HG03039 (cell line): Measurements from ENCODE around the gene MYB.
"Not testable (repeated sequence)": the region's sequence is repeated elsewhere in the genome, so short reads cannot be mapped to it uniquely, and the experiment has no call there.

Source experiments
- ATAC-seq: cut with Tn5 transposase; IDR thresholded peaks from one replicate; pipeline ENCODE4 v1.9.1; 2021; ENCODE audit warnings: mild to moderate bottlenecking, moderate library complexity; ENCODE audit not compliant: unreplicated experiment

MYB gene

GRCh38 chr6:135162678-135163439 lies 18.2 kb upstream of the MYB start:
- peak; percentile 3 for ATAC-seq

DNA sequence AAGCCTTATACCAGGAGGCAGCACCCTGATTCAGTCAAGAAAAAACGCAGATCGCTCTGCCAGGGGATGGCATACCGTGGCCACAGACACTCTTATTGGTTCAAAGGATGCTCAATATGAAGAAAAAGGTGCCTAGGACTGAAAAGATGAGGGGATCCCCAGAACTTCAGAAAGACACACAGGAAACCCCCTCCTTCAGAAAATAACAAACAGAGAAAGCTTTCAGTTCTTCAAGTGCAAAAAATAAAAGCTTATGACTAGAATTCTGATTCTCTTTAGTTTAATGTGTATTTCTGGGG lies 17.7 kb upstream of the MYB start:
- peak; percentile 41 for ATAC-seq

- not testable (repeated sequence) for ATAC-seq
These were observed 16.7 kb upstream of the MYB start for GRCh38 chr6:135164387-135164786.

GRCh38 chr6:135165031-135165430 lies 16.1 kb upstream of the MYB start:
- no peak for ATAC-seq

DNA sequence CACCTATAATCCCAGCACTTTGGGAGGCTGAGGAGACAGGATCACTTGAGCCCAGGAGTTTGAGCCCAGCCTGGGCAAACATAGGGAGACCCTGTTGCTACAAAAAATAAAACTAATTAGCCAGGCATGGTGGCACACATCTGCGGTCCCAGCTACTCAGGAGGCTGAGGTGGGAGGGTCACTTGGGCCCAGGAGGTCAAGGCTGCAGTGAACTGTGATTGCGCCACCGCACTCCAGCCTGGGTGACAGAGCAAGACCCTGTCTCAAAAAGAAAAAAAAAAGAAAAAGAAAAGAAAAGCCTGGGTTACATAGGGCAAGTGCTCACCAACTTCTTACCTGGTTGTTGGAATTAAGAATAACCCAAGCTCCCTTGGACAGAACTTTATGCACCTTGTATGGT lies 14.6 kb upstream of the MYB start:
- no peak for ATAC-seq

DNA sequence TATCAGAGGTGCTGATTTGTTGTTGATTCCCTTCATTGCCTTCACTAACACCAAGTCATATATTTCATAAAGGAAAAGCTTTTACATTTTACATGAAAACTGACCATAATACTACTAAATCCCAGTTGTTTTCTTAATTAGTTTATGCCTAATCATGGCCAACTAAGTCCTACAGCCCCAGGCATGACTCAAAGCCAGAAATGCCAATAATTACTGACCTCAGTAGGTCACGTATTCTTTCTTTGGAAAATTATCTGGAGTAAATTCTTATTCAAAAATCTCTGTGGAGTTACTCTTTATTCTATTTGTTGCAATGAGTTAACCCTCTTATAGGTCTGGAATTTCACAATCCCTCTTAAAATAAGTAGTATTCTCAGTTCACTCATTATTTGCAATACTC lies 13.5 kb upstream of the MYB start:
- no peak for ATAC-seq

DNA sequence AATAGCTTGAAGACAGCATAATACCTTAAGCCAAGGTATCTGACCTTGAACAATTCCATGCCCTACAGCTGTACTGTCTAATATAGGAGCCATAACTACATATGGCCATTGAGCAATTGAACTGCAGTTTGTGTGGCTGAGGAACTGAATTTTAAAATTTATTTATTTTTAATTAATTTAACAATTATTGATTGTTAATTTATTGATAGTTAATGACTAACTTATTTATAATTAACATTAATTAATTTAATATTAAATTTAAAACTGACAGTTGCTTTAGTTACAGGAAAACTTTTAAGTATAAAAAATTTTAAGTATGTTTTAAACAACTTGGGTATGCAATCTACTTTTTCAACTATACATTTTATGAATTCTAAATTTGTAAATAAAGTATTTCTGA lies 12.3 kb upstream of the MYB start:
- ATAC-seq, result no peak

DNA sequence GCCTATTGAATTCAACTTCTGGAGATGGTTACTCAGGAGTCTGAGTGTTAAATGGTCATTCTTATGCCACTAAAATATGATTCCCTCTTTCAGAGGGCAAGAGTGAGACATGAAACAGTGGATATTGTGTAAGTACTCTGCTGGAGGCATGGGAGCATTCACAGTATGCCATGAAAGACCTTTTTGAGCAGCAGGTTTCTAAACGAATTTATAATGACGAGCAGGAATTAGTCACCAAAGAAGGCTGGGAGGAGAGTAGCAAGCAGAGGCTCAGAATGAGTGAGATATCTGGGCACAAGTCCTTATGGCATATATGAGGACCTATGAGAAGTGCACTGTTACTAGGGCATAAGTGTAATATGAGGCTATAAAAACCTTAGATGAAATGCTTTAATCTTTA lies 10.9 kb upstream of the MYB start:
- ATAC-seq, result no peak

DNA sequence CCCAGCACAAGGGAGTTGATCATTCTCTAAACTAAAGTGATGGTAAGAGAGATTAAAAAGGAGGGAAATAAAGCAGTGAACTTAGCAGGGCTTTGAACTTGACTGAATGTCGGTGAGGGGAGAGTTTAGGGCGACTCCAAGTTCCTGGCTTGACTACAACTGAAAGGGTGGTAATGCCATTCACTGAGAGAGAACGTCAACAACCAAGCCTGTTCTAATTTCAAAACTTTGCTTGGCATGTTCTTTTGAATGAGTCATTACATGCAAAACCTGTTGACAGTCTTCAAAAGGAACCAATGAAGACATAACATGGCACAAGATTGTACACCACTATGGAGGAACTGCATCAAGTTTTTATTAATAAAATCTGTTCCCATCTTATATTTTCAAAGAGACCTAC lies 10.3 kb upstream of the MYB start:
- ATAC-seq, result peak; percentile 40

DNA sequence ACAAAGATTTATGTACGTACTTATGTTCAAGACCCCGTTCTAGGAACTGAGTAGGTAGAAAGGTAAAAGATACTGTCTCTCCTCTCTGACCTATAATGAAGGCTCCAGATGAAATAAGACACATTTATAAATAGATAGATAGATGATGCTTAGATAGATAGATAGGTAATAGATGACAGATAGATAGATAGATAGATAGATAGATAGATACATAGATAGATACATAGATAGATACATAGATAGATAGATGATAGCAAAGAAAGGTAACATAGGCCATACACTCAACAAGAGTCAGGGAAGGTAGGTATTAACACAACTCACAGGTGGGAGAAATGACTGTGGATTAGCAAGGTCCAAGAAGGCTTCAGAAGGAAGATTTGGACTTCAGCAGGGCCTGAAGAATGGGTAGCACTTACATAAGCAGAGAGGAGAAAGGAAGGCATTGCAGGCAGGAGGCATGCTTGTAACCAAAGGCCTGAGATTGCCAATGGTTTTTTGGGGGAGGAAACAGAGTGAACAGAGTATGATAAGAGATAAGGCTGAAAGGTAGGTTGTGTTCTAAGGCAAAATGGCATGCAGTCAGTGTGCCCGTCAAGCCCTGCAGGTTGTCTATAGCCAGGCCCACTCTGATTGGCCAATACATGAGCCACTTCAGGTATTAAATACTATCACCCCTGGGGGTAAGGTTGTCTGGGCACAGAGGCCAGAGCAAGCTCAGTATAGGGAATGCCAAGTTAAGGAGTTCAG lies 7.7 kb upstream of the MYB start:
- ATAC-seq, result no peak

DNA sequence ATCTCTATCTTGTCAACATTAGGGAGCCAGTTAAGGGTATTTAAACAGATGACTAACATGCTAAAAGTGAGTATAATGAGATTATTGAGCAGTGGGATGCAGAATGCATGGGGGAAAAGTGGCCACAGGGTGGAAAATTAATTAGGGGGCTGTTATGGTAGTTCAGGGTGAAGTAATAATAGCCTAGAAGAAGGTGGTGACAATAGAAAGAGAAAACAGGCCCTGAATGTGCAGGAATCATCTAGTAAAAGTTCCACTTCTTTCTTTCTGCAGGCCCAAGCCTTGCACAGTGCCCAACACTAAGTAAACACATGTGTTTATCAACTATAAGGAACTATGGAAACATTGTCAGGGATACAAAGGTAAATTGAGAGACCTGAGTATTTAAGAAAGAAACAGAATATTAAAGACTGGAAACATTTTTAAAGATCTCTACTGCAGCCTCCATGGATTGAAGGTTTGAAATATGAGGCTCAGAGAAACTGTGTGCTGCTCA lies 7.1 kb upstream of the MYB start:
- no peak for ATAC-seq

DNA sequence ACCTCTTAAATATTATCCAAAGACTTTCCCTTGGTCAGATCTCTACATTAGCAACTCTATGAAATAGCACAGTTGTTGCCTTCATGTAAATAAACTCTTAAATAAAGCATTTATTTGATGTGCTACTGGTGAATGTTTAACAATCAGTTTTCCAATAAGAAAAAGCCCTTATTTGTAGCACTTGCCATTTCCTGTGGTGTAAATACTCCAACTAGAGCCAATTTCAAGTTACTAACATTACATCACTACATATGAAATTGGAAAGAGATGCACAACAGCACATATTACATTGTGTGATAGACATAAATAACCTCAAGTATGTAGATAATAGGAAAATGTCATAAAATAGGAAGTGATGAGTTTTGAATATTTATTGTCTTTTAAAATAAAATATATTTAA lies 5.0 kb upstream of the MYB start:
- ATAC-seq, result no peak

DNA sequence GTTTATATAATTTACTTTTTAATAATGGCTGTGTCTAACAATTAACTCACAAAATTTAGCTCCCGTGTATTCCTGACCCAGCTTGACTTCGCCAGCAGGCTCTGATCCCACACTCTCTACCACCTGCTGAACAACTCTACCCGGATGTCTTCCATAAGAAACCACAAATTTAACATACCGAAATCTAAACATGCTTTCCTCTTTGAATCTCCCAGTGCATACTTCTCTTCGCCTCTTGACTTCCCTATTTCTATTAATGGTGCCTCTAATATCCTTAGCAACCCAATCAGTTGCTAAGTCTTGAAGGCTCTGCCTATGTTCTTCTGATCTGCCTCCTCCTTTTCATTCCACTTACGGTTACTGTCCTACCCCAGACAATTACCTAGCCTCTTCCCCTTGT lies 4.6 kb upstream of the MYB start:
- no peak for ATAC-seq

- ATAC-seq, result no peak
These were observed 1.7 kb upstream of the MYB start for GRCh38 chr6:135179372-135179771.

DNA sequence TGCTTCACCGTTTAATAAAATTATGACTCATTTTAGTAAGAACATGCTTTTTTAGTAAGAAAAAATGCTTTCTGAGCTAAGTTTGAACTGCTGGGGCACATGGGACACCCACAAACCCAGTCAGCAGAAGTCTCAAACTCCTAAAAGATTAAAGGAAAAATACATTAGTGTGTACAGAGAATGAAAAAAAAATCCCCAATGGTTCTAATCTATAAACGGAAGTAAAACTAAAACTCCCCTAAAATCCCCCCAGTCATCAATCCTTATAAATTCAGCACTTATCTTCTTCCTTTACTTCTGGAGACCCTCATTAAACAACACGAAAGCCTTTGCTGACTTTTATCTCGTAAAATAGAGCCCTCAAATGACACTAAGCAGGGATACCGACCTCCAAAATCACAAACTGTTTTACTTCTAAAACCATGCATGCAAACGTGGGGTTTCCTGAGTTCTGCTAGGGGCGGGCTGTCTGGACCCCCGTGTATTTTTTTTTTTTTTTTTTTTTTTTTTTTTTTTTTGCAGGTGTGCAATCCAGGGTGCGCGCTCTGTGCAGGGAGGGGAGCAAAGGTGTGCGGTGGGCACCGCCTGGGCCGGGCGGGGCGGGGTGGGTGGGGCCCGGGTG lies 1.1 kb upstream of the MYB start:
- ATAC-seq, result no peak

DNA sequence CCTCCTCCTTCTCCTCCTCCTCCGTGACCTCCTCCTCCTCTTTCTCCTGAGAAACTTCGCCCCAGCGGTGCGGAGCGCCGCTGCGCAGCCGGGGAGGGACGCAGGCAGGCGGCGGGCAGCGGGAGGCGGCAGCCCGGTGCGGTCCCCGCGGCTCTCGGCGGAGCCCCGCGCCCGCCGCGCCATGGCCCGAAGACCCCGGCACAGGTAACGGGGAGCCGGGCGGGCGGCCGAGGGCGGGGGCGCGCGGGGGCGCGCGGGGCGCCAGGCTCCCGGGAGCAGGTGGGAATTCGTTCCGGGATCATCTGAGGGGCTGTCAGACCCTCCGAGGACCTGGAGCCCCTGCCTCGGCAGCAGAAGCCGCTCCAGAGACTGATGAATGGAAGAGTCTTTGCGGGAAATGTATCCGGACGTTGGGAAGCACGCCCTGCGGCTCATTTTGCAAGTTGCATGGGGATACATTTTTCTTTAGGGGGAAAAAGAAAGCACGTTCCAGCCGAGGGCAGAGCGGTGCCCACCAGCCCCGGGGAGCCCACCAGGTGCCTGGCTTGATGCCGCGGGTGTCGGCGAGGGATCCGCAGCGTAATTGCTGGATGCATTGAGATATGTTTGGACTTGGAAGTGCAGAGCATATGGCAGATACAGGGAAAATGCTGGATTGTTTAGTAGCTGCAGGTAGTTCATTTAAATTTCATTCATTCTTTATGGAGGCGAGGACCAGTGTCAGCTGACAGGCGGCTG lies 394 bp downstream of the MYB start:
- no peak for ATAC-seq

GRCh38 chr6:135182071-135183001 lies 1.2 kb downstream of the MYB start:
- peak; percentile 11 for ATAC-seq

GRCh38 chr6:135183002-135183531 lies 2.0 kb downstream of the MYB start:
- ATAC-seq, result peak; percentile 37

- peak; percentile 38 for ATAC-seq
These were observed 2.7 kb downstream of the MYB start for GRCh38 chr6:135183532-135184440.
